ENCODE results near the gene IL1B. TPM values are rescaled to one million over a fixed set of nuclear protein-coding genes. Genes with fewer than 3 reads are reported as not detected.
A peak's percentile ranks its signal among the peaks of the same experiment; 100 is the strongest.
"Not testable (repeated sequence)": the region's sequence is repeated elsewhere in the genome, so short reads cannot be mapped to it uniquely, and the experiment has no call there.

IL1B gene
- total and polyA plus RNA-seq, 7 experiments from 2014 or later, result 0.17 to 615 (median 1.1) TPM; not detected in 2

- no peak for ATAC-seq
- peaks cover 0 to 40% (median 20%) of the 10 kb centered on the region in 5 donors for H3K27me3 Mint-ChIP-seq
- Histone ChIP-seq H3K4me3 (ENCODE audit: low read length) (no peak overlapping the region), H3K27ac (ENCODE audit: low read depth, low read length) (no peak overlapping the region), H3K9me3 (ENCODE audit: control insufficient read depth in 2 of 3, low read length in 3 of 3) (no peaks in the 10 kb centered on the region), H3K36me3 (ENCODE audit: control insufficient read depth in 2 of 3, insufficient read depth in 3 of 3, low read length in 3 of 3) (no peaks in the 10 kb centered on the region), H3K4me1 (ENCODE audit: control insufficient read depth in 2 of 2, insufficient read depth in 2 of 2, low read length in 2 of 2) (no peaks in the 10 kb centered on the region), H3K27me3 (ENCODE audit: control insufficient read depth in 2 of 2, insufficient read depth in 2 of 2, low read length in 2 of 2) (no peaks in the 10 kb centered on the region)
- H3K36me3 Mint-ChIP-seq, result peaks cover 0 to 6% (median 0%) of the 10 kb centered on the region in 5 donors
- ChIA-PET CTCF (no interaction called here), POLR2A (no interaction called here)
- H3K4me1 Mint-ChIP-seq, result peaks cover 0 to 10% (median 4%) of the 10 kb centered on the region in 7 donors
- H3K27ac Mint-ChIP-seq, result no peak overlapping the region
- DNase-seq, result no peak
- H3K4me3 Mint-ChIP-seq, result no peak overlapping the region
- intact Hi-C loops (cut with micrococcal nuclease), result no loop called here
- peaks cover 0 to 4% (median 0%) of the 10 kb centered on the region in 11 donors for H3K9me3 Mint-ChIP-seq
These were observed 2.1 kb downstream of the IL1B start for GRCh38 chr2:112834396-112835037.

DNA sequence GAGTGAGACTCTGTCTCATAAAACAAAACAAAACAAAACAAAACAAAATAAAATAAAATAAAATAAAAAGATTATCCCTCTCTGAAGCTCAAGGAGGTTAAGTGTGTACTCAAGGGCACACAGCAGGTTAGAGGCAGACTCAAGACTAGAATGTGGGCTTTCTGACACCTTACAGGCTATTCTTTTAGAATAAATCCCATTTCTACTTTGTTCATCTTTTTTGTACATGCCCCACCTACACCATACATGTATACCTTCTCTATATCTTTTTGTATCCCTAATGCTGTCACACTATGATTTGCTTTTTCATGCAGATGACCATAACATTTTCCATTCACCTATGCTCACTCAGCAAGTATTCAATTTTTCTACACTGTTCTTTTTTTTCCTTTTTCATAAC, 2.6 kb downstream of the IL1B start:
- H3K36me3 ChIP-seq (ENCODE audit: control insufficient read depth in 2 of 3, insufficient read depth in 3 of 3, low read length in 3 of 3), result no peaks in the 10 kb centered on the region

GRCh38 chr2:112833639-112833931, 3.0 kb downstream of the IL1B start:
- H3K27ac Mint-ChIP-seq; H3K9me3 Mint-ChIP-seq; POLR2A ChIA-PET; H3K36me3 Mint-ChIP-seq; H3K4me1 Mint-ChIP-seq; H3K9me3 ChIP-seq (ENCODE audit: control insufficient read depth in 2 of 3, low read length in 3 of 3); DNase-seq; H3K4me3 ChIP-seq (ENCODE audit: low read length); intact Hi-C loops (cut with micrococcal nuclease); H3K27me3 ChIP-seq (ENCODE audit: control insufficient read depth in 2 of 2, insufficient read depth in 2 of 2, low read length in 2 of 2); ATAC-seq; H3K36me3 ChIP-seq (ENCODE audit: control insufficient read depth in 2 of 3, insufficient read depth in 3 of 3, low read length in 3 of 3); H3K4me1 ChIP-seq (ENCODE audit: control insufficient read depth in 2 of 2, insufficient read depth in 2 of 2, low read length in 2 of 2); H3K4me3 Mint-ChIP-seq; H3K27ac ChIP-seq (ENCODE audit: low read depth, low read length): not testable (repeated sequence)
- H3K27me3 Mint-ChIP-seq, result peaks cover 0 to 31% (median 16%) of the 10 kb centered on the region in 5 donors
- CTCF ChIA-PET, result interaction anchor here (0.6 kb wide), 1 partner anchor 464 kb away, joined by 3 read pairs; no protein-coding TSS in a partner anchor

More for the DNA sequence above, 2.6 kb downstream of the IL1B start:
- intact Hi-C loops (cut with micrococcal nuclease), result no loop called here
- no peak overlapping the region for H3K27ac Mint-ChIP-seq
- DNase-seq, result no peak
- ChIA-PET CTCF (no interaction called here), POLR2A (no interaction called here)
- H3K4me1 Mint-ChIP-seq, result peaks cover 0 to 10% (median 4%) of the 10 kb centered on the region in 7 donors
- no peak overlapping the region for H3K27ac ChIP-seq (ENCODE audit: low read depth, low read length)
- no peaks in the 10 kb centered on the region for H3K9me3 ChIP-seq (ENCODE audit: control insufficient read depth in 2 of 3, low read length in 3 of 3)
- H3K4me1 ChIP-seq (ENCODE audit: control insufficient read depth in 2 of 2, insufficient read depth in 2 of 2, low read length in 2 of 2), result no peaks in the 10 kb centered on the region
- H3K4me3 ChIP-seq (ENCODE audit: low read length), result no peak overlapping the region
- peaks cover 0 to 35% (median 19%) of the 10 kb centered on the region in 5 donors for H3K27me3 Mint-ChIP-seq
- ATAC-seq, result no peak
- peaks cover 0 to 4% (median 0%) of the 10 kb centered on the region in 11 donors for H3K9me3 Mint-ChIP-seq
- no peaks in the 10 kb centered on the region for H3K27me3 ChIP-seq (ENCODE audit: control insufficient read depth in 2 of 2, insufficient read depth in 2 of 2, low read length in 2 of 2)
- H3K4me3 Mint-ChIP-seq, result no peak overlapping the region
- peaks cover 0 to 6% (median 0%) of the 10 kb centered on the region in 5 donors for H3K36me3 Mint-ChIP-seq

DNA sequence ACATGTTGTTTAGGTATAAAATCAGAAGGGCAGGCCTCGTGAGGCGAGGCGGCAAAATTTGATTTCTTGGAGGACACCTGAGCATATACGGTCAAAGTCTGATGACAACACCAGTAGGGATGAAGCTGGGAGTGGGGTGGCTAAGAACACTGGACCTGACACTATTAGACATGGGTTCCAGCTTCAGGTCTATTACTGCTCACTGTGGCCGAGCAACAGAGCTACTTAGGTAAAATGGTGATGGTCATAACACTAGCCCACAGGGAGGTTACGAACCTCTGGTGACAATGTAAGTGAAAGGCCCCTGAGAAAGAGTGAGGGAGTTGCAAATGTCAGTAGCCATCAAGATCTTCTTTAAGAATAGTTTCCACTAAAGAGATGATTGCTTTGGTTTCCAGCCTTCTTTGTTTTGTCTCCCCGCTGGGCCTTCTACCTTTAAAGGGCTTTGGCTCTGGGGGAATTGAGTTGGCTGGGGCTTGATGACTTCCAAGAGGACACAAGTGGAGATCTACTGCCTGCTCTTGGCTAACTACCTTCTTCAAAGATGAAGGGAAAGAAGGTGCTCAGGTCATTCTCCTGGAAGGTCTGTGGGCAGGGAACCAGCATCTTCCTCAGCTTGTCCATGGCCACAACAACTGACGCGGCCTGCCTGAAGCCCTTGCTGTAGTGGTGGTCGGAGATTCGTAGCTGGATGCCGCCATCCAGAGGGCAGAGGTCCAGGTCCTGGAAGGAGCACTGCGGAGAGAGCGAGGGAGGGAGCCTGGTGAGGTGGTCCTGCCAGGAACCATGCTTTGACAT, 3.5 kb downstream of the IL1B start:
- ChIA-PET CTCF (interaction anchor here (0.6 kb wide), 1 partner anchor 465 kb away, joined by 3 read pairs; no protein-coding TSS in a partner anchor), POLR2A (no interaction called here)
- ATAC-seq (no peak), DNase-seq (no peak)
- Histone ChIP-seq H3K27me3 (ENCODE audit: control insufficient read depth in 2 of 2, insufficient read depth in 2 of 2, low read length in 2 of 2) (no peaks in the 10 kb centered on the region), H3K27ac (ENCODE audit: low read depth, low read length) (no peak overlapping the region), H3K4me3 (ENCODE audit: low read length) (no peak overlapping the region), H3K36me3 (ENCODE audit: control insufficient read depth in 2 of 3, insufficient read depth in 3 of 3, low read length in 3 of 3) (no peaks in the 10 kb centered on the region), H3K9me3 (ENCODE audit: control insufficient read depth in 2 of 3, low read length in 3 of 3) (no peaks in the 10 kb centered on the region), H3K4me1 (ENCODE audit: control insufficient read depth in 2 of 2, insufficient read depth in 2 of 2, low read length in 2 of 2) (no peaks in the 10 kb centered on the region)
- Mint-ChIP-seq H3K4me3 (no peak overlapping the region), H3K27ac (no peak overlapping the region), H3K27me3 (peaks cover 0 to 26% (median 16%) of the 10 kb centered on the region in 5 donors), H3K4me1 (peaks cover 0 to 6% (median 4%) of the 10 kb centered on the region in 7 donors), H3K9me3 (peaks cover 0 to 4% (median 0%) of the 10 kb centered on the region in 11 donors), H3K36me3 (peaks cover 0 to 6% (median 0%) of the 10 kb centered on the region in 5 donors)
- intact Hi-C loops (cut with micrococcal nuclease), result no loop called here

DNA sequence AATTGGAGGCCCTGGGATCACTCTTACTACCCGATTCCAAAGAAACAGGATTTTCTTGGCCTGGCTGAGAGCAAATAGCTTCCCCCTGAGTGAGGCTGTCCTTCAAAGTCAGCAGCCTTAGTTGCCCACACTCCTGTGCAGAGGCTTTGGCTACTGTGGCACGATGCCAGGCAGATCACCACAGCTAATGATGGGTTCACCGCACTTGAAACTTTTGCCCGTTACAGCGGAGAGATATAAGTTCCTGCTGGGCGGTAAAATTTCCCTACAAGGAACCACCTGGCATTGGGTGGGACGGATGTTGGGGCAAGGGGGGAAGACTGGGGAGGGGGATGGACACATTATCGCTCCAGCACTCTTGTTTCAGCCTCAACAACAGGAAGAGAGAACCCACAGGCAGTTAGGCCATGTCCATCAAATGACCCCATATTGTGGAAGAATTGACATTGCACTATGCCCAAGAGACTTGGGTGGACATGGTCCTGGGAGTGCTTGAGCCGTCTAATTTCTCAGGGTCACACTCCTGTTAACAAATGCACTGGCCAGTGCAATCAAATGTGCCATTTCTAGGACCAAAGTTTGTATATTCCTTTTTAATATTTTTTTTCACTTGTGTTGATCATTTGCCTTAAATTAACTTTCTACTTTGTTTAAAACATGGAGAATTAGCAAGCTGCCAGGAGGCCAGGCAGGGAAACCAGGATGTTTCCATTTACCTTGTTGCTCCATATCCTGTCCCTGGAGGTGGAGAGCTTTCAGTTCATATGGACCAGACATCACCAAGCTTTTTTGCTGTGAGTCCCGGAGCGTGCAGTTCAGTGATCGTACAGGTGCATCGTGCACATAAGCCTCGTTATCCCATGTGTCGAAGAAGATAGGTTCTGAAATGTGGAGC, 4.4 kb downstream of the IL1B start:
- ChIA-PET POLR2A (no interaction called here), CTCF (no interaction called here)
- peaks cover 0 to 19% (median 16%) of the 10 kb centered on the region in 5 donors for H3K27me3 Mint-ChIP-seq
- H3K4me3 ChIP-seq (ENCODE audit: low read length), result no peak overlapping the region
- H3K27ac ChIP-seq (ENCODE audit: low read depth, low read length), result no peak overlapping the region
- H3K4me1 Mint-ChIP-seq, result peaks cover 0 to 6% (median 4%) of the 10 kb centered on the region in 7 donors
- H3K36me3 Mint-ChIP-seq, result peaks cover 0 to 6% (median 0%) of the 10 kb centered on the region in 5 donors
- peaks cover 0 to 4% (median 0%) of the 10 kb centered on the region in 11 donors for H3K9me3 Mint-ChIP-seq
- H3K4me3 Mint-ChIP-seq, result no peak overlapping the region
- H3K36me3 ChIP-seq (ENCODE audit: control insufficient read depth in 2 of 3, insufficient read depth in 3 of 3, low read length in 3 of 3), result no peaks in the 10 kb centered on the region
- H3K27ac Mint-ChIP-seq, result no peak overlapping the region
- no peaks in the 10 kb centered on the region for H3K27me3 ChIP-seq (ENCODE audit: control insufficient read depth in 2 of 2, insufficient read depth in 2 of 2, low read length in 2 of 2)
- H3K9me3 ChIP-seq (ENCODE audit: control insufficient read depth in 2 of 3, low read length in 3 of 3), result no peaks in the 10 kb centered on the region
- no peaks in the 10 kb centered on the region for H3K4me1 ChIP-seq (ENCODE audit: control insufficient read depth in 2 of 2, insufficient read depth in 2 of 2, low read length in 2 of 2)
- ATAC-seq (peak; percentile 3), DNase-seq (no peak)
- intact Hi-C loops (cut with micrococcal nuclease), result no loop called here

GRCh38 chr2:112831513-112831845, 5.1 kb downstream of the IL1B start:
- Mint-ChIP-seq H3K9me3 (peaks cover 0 to 4% (median 0%) of the 10 kb centered on the region in 11 donors), H3K27ac (no peak overlapping the region), H3K4me3 (no peak overlapping the region), H3K4me1 (peaks cover 0 to 6% (median 4%) of the 10 kb centered on the region in 7 donors), H3K36me3 (peaks cover 0 to 8% (median 0%) of the 10 kb centered on the region in 5 donors), H3K27me3 (peaks cover 0 to 17% (median 12%) of the 10 kb centered on the region in 5 donors)
- ATAC-seq, result peak; percentile 1
- no peak overlapping the region for H3K27ac ChIP-seq (ENCODE audit: low read depth, low read length)
- no peak for DNase-seq
- no peaks in the 10 kb centered on the region for H3K4me1 ChIP-seq (ENCODE audit: control insufficient read depth in 2 of 2, insufficient read depth in 2 of 2, low read length in 2 of 2)
- CTCF ChIA-PET, result no interaction called here
- POLR2A ChIA-PET, result no interaction called here
- no peaks in the 10 kb centered on the region for H3K27me3 ChIP-seq (ENCODE audit: control insufficient read depth in 2 of 2, insufficient read depth in 2 of 2, low read length in 2 of 2)
- no peaks in the 10 kb centered on the region for H3K9me3 ChIP-seq (ENCODE audit: control insufficient read depth in 2 of 3, low read length in 3 of 3)
- H3K36me3 ChIP-seq (ENCODE audit: control insufficient read depth in 2 of 3, insufficient read depth in 3 of 3, low read length in 3 of 3), result no peaks in the 10 kb centered on the region
- H3K4me3 ChIP-seq (ENCODE audit: low read length), result no peak overlapping the region
- intact Hi-C loops (cut with micrococcal nuclease), result no loop called here
